ENCODE results near the gene CCT2. TPM values are rescaled to one million over a fixed set of nuclear protein-coding genes. Genes with fewer than 3 reads are reported as not detected.

Gene CCT2
- total and polyA plus RNA-seq, 2 experiments from 2014 or later: 177 to 206 TPM

DNA sequence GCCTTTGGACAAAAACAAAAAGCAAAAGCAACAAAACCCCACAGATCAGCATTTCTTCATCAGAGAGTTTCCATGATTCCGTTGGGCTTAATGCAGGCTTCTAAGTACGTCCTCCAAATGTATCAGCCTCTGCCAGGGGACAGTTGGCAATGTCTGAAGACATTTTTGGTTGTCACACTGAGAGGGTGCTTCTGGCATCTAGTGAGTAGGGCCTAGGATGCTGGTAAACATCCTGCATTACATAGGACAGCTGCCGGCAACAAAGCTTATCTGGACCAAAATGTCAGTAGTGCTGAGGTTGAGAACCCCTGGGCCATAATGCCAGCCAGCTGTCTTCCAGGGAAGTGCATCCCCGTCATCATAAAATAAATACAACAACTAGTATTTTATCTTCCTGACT lies 34.8 kb downstream of the CCT2 start:
- Histone ChIP-seq H3K36me3 (replicated peaks; ENCODE audit: insufficient read depth, low read depth) (no peaks in the 10 kb centered on the region), H4K20me1 (ENCODE audit: insufficient read depth, poor library complexity, severe bottlenecking) (no peaks in the 10 kb centered on the region), H3K79me2 (no peaks in the 10 kb centered on the region), H3K9me2 (replicated peaks; ENCODE audit: insufficient read depth) (no peaks in the 10 kb centered on the region), H3K4me3 (no peak overlapping the region), H3K27me3 (no peaks in the 10 kb centered on the region), H3K4me1 (ENCODE audit: insufficient read depth) (no peaks in the 10 kb centered on the region), H3K27ac (no peak overlapping the region), H3K9me3 (ENCODE audit: low read depth) (no peaks in the 10 kb centered on the region), H2AFZ (no peak overlapping the region), H3K4me2 (no peak overlapping the region)
- TF ChIP-seq EZH2 (IDR thresholded peaks at IDR 0.05; ENCODE audit: borderline replicate concordance) (no peak), EZH2phosphoT487 (IDR thresholded peaks at IDR 0.05; ENCODE audit: low read depth, severe bottlenecking, unreplicated experiment) (no peak)
- TF ChIP-seq, protein P1, sequence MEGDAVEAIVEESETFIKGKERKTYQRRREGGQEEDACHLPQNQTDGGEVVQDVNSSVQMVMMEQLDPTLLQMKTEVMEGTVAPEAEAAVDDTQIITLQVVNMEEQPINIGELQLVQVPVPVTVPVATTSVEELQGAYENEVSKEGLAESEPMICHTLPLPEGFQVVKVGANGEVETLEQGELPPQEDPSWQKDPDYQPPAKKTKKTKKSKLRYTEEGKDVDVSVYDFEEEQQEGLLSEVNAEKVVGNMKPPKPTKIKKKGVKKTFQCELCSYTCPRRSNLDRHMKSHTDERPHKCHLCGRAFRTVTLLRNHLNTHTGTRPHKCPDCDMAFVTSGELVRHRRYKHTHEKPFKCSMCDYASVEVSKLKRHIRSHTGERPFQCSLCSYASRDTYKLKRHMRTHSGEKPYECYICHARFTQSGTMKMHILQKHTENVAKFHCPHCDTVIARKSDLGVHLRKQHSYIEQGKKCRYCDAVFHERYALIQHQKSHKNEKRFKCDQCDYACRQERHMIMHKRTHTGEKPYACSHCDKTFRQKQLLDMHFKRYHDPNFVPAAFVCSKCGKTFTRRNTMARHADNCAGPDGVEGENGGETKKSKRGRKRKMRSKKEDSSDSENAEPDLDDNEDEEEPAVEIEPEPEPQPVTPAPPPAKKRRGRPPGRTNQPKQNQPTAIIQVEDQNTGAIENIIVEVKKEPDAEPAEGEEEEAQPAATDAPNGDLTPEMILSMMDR (IDR thresholded peaks at IDR 0.05; ENCODE audit: poor library complexity): no peak
- no peak for DNase-seq (ENCODE audit: low spot score)
- 75% methylated on average over 4 of the region's 4 CpGs for WGBS (ENCODE audit: low lambda C conversion rate, missing lambda C conversion rate)

DNA sequence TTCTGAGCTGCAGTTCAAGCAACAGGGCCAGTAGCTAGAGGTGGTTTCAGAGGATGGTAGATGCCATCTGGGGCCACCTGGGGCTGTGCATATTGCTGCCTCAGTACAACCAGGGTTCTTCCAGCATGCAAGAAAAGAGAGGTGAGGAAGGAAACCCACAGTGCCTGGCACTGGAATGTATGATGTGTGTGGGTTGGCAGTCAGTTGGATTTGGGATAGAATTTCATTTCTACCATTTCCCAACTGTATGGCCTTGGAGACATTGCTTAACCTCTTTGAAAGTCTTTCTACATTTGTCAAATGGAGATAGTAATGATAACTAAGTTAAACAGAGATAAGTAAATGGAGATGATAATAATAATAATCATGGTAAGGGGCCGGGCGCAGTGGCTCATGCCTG lies 35.7 kb downstream of the CCT2 start:
- Histone ChIP-seq H3K9me2 (replicated peaks; ENCODE audit: insufficient read depth) (no peaks in the 10 kb centered on the region), H3K27ac (no peak overlapping the region), H3K9me3 (ENCODE audit: low read depth) (no peaks in the 10 kb centered on the region), H3K27me3 (no peaks in the 10 kb centered on the region), H3K4me1 (ENCODE audit: insufficient read depth) (no peaks in the 10 kb centered on the region), H3K4me3 (no peak overlapping the region), H2AFZ (no peak overlapping the region), H3K4me2 (no peak overlapping the region), H3K36me3 (replicated peaks; ENCODE audit: insufficient read depth, low read depth) (no peaks in the 10 kb centered on the region), H4K20me1 (ENCODE audit: insufficient read depth, poor library complexity, severe bottlenecking) (no peaks in the 10 kb centered on the region), H3K79me2 (no peaks in the 10 kb centered on the region)
- WGBS (ENCODE audit: low lambda C conversion rate, missing lambda C conversion rate): 85% methylated on average over 2 of the region's 2 CpGs
- no peak for TF ChIP-seq EZH2 (IDR thresholded peaks at IDR 0.05; ENCODE audit: borderline replicate concordance)
- no peak for TF ChIP-seq EZH2phosphoT487 (IDR thresholded peaks at IDR 0.05; ENCODE audit: low read depth, severe bottlenecking, unreplicated experiment)
- TF ChIP-seq, protein P1 (IDR thresholded peaks at IDR 0.05; ENCODE audit: poor library complexity): no peak
- no peak for DNase-seq (ENCODE audit: low spot score)

DNA sequence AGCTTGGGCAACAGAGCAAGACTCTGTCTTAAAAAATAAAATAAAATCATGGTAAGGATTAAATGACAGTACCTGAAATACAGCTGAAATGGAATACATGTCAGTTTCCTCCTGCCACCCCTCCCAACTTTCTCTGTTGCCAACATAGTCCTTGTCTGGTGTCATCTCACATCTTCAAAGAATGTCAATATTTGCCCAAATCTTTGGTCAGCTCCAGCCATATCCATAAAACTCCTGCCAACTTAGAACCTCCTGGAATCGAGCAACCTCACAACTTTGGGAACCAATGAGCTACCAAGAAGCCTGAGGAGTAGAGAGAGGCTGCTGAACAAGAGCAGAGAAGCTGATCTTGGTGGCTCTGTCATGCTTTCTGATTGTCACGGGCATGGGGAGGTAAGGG lies 36.3 kb downstream of the CCT2 start:
- H3K79me2 ChIP-seq: no peaks in the 10 kb centered on the region
- no peak overlapping the region for H3K27ac ChIP-seq
- H3K36me3 ChIP-seq (replicated peaks; ENCODE audit: insufficient read depth, low read depth): no peaks in the 10 kb centered on the region
- no peak overlapping the region for H2AFZ ChIP-seq
- no peak overlapping the region for H3K4me3 ChIP-seq
- H3K4me2 ChIP-seq: no peak overlapping the region
- DNase-seq (ENCODE audit: low spot score): no peak
- 85% methylated on average over 2 of the region's 2 CpGs for WGBS (ENCODE audit: low lambda C conversion rate, missing lambda C conversion rate)
- no peaks in the 10 kb centered on the region for H3K4me1 ChIP-seq (ENCODE audit: insufficient read depth)
- H3K9me2 ChIP-seq (replicated peaks; ENCODE audit: insufficient read depth): no peaks in the 10 kb centered on the region
- no peaks in the 10 kb centered on the region for H3K9me3 ChIP-seq (ENCODE audit: low read depth)
- H3K27me3 ChIP-seq: no peaks in the 10 kb centered on the region
- H4K20me1 ChIP-seq (ENCODE audit: insufficient read depth, poor library complexity, severe bottlenecking): no peaks in the 10 kb centered on the region
- TF ChIP-seq EZH2phosphoT487 (IDR thresholded peaks at IDR 0.05; ENCODE audit: low read depth, severe bottlenecking, unreplicated experiment) (no peak), EZH2 (IDR thresholded peaks at IDR 0.05; ENCODE audit: borderline replicate concordance) (no peak)
- TF ChIP-seq, protein P1 (IDR thresholded peaks at IDR 0.05; ENCODE audit: poor library complexity): no peak

DNA sequence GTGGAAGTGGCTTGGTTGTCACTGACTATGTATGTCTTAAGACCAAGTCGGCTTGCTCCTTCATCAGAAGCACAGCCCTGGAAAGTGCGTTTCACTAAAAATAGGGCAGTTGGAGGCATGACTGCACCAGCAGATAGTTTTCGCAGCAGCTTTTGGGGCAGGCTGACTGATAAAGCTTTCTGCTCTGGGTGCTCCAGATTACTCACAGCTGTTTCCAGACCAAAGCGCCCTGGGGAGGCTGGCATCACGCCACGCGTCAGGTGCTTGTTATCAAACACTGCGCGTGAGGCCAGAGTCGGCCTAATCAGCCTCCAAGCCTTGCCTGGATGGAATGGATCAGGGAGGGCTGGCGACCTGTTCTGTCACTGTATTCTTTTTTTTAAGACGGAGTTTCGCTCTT lies 38.7 kb downstream of the CCT2 start:
- no peak for DNase-seq (ENCODE audit: low spot score)
- WGBS (ENCODE audit: low lambda C conversion rate, missing lambda C conversion rate): 84% methylated on average over 12 of the region's 13 CpGs
- no peaks in the 10 kb centered on the region for H3K27me3 ChIP-seq

More for the DNA sequence above, 38.7 kb downstream of the CCT2 start:
- no peak overlapping the region for H3K27ac ChIP-seq
- H3K9me2 ChIP-seq (replicated peaks; ENCODE audit: insufficient read depth): no peaks in the 10 kb centered on the region
- H4K20me1 ChIP-seq (ENCODE audit: insufficient read depth, poor library complexity, severe bottlenecking): no peaks in the 10 kb centered on the region
- no peaks in the 10 kb centered on the region for H3K79me2 ChIP-seq
- TF ChIP-seq, protein P1 (IDR thresholded peaks at IDR 0.05; ENCODE audit: poor library complexity): no peak
- TF ChIP-seq EZH2 (IDR thresholded peaks at IDR 0.05; ENCODE audit: borderline replicate concordance) (no peak), EZH2phosphoT487 (IDR thresholded peaks at IDR 0.05; ENCODE audit: low read depth, severe bottlenecking, unreplicated experiment) (no peak)
- no peaks in the 10 kb centered on the region for H3K36me3 ChIP-seq (replicated peaks; ENCODE audit: insufficient read depth, low read depth)
- no peaks in the 10 kb centered on the region for H3K9me3 ChIP-seq (ENCODE audit: low read depth)
- H2AFZ ChIP-seq: no peak overlapping the region
- H3K4me3 ChIP-seq: no peak overlapping the region
- no peak overlapping the region for H3K4me2 ChIP-seq
- no peaks in the 10 kb centered on the region for H3K4me1 ChIP-seq (ENCODE audit: insufficient read depth)
